ENCODE measurements around the gene PDLIM1.

DNA sequence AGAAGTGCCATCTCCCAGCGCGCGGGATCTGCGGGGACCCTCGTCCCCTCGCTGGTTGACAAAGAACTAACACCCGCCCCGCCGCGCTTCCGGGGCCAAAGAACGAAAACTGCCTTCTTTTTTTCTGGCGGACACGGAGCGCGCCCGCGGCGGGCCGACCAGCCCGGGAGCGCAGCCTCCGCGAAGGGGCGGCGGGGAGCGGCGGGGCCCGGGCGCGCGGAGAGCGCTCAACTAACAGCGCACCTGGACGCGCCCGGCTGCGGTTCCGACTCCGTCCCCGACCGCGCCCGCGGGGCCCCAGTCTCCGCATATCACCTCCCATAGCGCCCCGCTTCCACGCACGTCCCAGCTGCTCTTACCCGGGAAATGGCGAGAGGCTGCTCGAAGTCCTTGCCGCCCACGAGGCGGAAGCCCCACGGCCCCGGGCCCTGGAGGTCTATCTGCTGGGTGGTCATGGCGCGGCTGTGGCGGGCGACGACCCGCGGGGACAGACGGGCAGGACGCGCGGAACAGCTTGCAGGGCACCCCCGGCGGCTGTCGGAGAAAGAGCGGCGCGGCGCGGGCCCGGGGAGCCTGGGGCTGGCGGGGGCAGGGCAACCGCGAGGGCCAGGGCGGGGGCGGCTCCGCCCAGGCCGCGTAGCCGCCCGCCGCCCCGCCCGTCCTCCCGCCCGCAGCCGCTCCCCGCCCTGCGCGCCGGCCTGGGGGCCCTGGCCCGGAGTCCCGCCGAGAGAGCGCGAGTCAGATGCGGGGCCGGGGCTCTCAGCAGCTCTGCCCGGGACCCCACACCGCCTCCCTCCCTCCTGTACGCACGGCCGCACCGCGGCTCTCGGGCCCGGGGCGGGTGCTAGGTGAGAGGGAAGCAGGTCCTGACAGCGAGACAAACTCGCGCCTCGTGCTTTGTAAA is at the start of gene PDLIM1:
- TF ChIP-seq POLR2AphosphoS5 (IDR thresholded peaks at IDR 0.05) (peak; percentile 77 to 89), POLR2A (IDR thresholded peaks at IDR 0.05; ENCODE audit: low read depth) (peak; percentile 82)
- TF ChIP-seq, protein P1, sequence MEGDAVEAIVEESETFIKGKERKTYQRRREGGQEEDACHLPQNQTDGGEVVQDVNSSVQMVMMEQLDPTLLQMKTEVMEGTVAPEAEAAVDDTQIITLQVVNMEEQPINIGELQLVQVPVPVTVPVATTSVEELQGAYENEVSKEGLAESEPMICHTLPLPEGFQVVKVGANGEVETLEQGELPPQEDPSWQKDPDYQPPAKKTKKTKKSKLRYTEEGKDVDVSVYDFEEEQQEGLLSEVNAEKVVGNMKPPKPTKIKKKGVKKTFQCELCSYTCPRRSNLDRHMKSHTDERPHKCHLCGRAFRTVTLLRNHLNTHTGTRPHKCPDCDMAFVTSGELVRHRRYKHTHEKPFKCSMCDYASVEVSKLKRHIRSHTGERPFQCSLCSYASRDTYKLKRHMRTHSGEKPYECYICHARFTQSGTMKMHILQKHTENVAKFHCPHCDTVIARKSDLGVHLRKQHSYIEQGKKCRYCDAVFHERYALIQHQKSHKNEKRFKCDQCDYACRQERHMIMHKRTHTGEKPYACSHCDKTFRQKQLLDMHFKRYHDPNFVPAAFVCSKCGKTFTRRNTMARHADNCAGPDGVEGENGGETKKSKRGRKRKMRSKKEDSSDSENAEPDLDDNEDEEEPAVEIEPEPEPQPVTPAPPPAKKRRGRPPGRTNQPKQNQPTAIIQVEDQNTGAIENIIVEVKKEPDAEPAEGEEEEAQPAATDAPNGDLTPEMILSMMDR (IDR thresholded peaks at IDR 0.05), result peak in 2 of 3 experiments; percentile 5 to 38

All from esophagus muscularis mucosa (tissue), 3 donors.